Smooth muscle cell of trachea (primary cell): Measurements from ENCODE around the gene CEP170. TPM values are rescaled to one million over a fixed set of nuclear protein-coding genes. Genes with fewer than 3 reads are reported as not detected.

Experiments
- total RNA-seq: library from RNA; depleted of rRNA; stranded (reverse); fragments of >200 nt; gene quantifications from 2 replicates; pipeline ENCODE4 v1.2.1, GENCODE V29; 2014

The CEP170 gene
- total RNA-seq, result 81.4 and 113 TPM in 2 replicates

DNA sequence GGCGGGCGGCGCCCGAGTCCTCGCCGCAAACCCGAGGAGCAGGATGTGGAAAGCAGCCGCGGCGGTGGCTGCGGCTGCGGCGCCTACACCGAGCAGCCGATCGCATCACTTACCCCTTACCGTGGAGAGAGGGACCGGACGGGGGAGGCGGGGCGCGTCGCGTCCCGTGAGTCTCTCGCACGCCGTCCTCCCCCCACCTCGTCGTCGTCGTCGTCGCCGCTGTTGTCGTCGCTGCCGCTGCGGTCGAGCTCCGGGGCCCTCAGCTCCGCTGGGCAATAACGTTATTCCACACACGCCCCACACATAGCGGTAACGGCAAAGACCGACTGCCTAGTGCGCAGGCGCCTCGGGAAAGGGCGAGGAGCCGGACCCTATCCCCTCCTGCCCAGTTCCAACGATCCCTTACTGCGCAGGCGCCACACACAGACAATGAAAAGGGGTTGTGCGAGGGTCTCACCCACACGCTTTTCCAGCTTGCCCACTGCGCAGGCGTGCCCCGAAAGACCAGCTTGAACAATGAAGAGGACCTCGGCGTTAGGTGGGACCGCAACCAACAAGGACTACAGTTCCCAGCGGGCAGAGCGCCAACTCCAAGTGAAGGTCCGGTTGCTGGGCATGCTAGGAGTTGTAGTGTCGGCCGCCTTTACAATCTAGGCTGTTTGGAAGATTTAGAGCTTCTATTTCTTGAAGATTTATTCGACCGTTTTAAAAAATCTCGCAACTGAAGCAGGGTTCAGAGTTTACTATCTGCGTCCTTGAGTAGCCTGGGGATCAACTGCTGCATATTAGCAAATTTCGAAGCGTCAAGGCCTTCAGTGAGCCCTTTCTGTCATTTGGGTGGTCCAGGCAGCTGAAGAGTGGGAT is at the start of gene CEP170:
Gene CEP170, minus strand, starts transcription at position 355 of the 864 bp plus-strand sequence. CDS start 30,001 bp downstream, outside the sequence.

GRCh38 chr1:243255791-243256512 is 871 bp upstream of the CEP170 start, which contains the start of gene SDCCAG8:
Gene SDCCAG8 (plus strand): TSS chr1:243256041. CDS start chr1:243256174, 133 bp downstream.

Other genes starting within 250 kb of the CEP170 start
- gene SDCCAG8, start 760 bp upstream of the CEP170 start, total RNA-seq, result 52.1 and 58.1 TPM in 2 replicates